RWPE1 (cell line): ENCODE measurements around the gene PTPRC.

Experiments
- CTCF ChIA-PET: fragments of 350-600 bp; sonication (Branson Sonifier 250); formaldehyde crosslinking; extraction: SDS; loops from one replicate; lab custom pipeline; 2021; lab: Yijun Ruan, JAX
- POLR2A ChIA-PET: fragments of 400-600 bp; formaldehyde crosslinking; extraction: SDS; loops from one replicate; lab custom pipeline; 2020; ENCODE audit warnings: antibody characterized with exemption; ENCODE audit not compliant: low non-redundant PET; lab: Yijun Ruan, JAX
- DNase-seq: peaks from one replicate; pipeline ENCODE4 v3.0.0; 2012; ENCODE audit warnings: low spot score
- H3K27ac ChIP-seq: fragments of 450-650 bp; 2 replicates; pipeline ENCODE4 v1.5.1; 2017
- TF ChIP-seq, protein P1 (sequence below): fragments of 450-650 bp; conservative IDR thresholded peaks from 2 replicates; pipeline ENCODE4 v1.5.1; 2017; ENCODE audit warnings: low read depth, mild to moderate bottlenecking

The PTPRC gene

GRCh38 chr1:198683449-198683848 is 44.6 kb downstream of the PTPRC start:
- TF ChIP-seq, protein P1, sequence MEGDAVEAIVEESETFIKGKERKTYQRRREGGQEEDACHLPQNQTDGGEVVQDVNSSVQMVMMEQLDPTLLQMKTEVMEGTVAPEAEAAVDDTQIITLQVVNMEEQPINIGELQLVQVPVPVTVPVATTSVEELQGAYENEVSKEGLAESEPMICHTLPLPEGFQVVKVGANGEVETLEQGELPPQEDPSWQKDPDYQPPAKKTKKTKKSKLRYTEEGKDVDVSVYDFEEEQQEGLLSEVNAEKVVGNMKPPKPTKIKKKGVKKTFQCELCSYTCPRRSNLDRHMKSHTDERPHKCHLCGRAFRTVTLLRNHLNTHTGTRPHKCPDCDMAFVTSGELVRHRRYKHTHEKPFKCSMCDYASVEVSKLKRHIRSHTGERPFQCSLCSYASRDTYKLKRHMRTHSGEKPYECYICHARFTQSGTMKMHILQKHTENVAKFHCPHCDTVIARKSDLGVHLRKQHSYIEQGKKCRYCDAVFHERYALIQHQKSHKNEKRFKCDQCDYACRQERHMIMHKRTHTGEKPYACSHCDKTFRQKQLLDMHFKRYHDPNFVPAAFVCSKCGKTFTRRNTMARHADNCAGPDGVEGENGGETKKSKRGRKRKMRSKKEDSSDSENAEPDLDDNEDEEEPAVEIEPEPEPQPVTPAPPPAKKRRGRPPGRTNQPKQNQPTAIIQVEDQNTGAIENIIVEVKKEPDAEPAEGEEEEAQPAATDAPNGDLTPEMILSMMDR, result no peak
- POLR2A ChIA-PET, result no interaction called here
- DNase-seq, result no peak
- CTCF ChIA-PET, result interaction anchor here (0.6 to 0.7 kb wide), 3 partner anchors 136 to 1374 kb away, joined by 3 to 4 read pairs (median 4); no protein-coding TSS in a partner anchor
- H3K27ac ChIP-seq, result no peak overlapping the region

DNA sequence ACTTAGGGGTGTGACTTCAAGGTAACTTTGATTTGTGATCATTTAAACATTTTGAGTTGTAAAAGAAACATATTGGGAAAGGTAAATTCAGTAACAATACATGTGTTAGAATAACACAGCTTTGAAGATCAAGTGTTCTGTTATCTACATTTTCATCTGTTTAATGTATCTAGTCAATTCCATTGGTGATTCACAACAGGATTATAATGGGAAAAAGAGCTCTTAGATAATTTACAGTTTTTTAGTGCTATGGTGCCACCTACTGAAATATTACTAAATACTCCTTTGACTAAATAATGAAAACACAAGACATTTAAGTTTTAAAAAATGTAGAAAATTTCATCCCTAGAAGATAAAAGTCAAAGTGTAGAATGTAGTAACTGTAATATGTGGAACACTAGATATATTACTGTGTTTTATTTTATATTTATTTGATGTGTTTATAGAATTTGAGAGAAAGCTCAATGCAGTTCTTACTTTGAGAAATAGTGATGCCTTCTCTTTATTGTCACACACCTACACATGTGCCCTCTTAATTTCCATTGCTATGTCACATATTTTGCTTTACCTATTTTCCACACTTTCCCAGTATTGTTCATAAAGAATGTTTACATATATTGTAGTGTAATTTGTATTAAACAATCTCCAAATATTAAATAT is 47.4 kb downstream of the PTPRC start:
- no peak overlapping the region for H3K27ac ChIP-seq
- ChIA-PET POLR2A (no interaction called here), CTCF (interaction anchor here (0.5 to 2.0 kb wide), 11 partner anchors 14 to 1461 kb away, joined by 3 to 9 read pairs (median 3); no protein-coding TSS in a partner anchor)
- TF ChIP-seq, protein P1, result peak; percentile 49
- peak; percentile 49 for DNase-seq

DNA sequence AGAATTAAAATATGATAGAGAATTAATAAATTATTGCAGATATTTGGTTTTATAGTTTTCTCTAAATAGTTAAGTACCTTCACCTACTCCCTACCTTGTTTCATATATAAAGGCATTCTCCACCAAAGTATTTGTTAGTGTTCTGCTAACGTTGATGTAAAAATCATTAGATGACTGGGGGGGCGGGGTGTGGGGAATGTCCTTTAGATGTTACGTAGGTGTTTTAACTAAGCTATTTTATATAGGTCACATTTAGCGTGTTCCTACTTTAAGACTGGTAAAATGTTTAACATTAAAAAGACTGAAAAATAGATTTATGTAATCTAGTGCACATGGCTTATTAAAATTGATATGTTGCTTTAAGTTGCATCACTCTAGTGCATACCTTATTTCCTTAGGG is 48.6 kb downstream of the PTPRC start:
- POLR2A ChIA-PET, result no interaction called here
- TF ChIP-seq, protein P1, result no peak

GRCh38 chr1:198691063-198691462 is 52.2 kb downstream of the PTPRC start:
- no peak for DNase-seq
- no peak overlapping the region for H3K27ac ChIP-seq
- ChIA-PET POLR2A (no interaction called here), CTCF (interaction anchor here (0.8 to 1.4 kb wide), 3 partner anchors 9 to 162 kb away, joined by 3 read pairs; no protein-coding TSS in a partner anchor)
- TF ChIP-seq, protein P1, result no peak

More for the DNA sequence above, 48.6 kb downstream of the PTPRC start:
- CTCF ChIA-PET, result interaction anchor here (0.7 kb wide), 1 partner anchor 338 kb away, joined by 3 read pairs; no protein-coding TSS in a partner anchor
- DNase-seq, result no peak
- H3K27ac ChIP-seq, result no peak overlapping the region

- DNase-seq, result no peak
- ChIA-PET POLR2A (no interaction called here), CTCF (no interaction called here)
- TF ChIP-seq, protein P1, result no peak
- no peak overlapping the region for H3K27ac ChIP-seq
Observed at GRCh38 chr1:198693321-198693720, 54.5 kb downstream of the PTPRC start.

GRCh38 chr1:198694542-198694941 is 55.7 kb downstream of the PTPRC start:
- H3K27ac ChIP-seq, result no peak overlapping the region
- TF ChIP-seq, protein P1, result no peak
- POLR2A ChIA-PET, result no interaction called here
- DNase-seq, result no peak
- CTCF ChIA-PET, result no interaction called here
